HFF-Myc (cell line): ENCODE results near the gene COL4A1.

ENCODE experiments used
- DNase-seq: peaks from one replicate; pipeline ENCODE4 v3.0.0-alpha.2; 2011; ENCODE audit warnings: low read depth; ENCODE audit errors: extremely low read depth
- H3K4me3 ChIP-seq: replicated peaks from 2 replicates; pipeline ENCODE4 v1.5.1; 2011; ENCODE audit warnings: low read depth, mild to moderate bottlenecking, control low read depth, low read length
- CTCF ChIP-seq: IDR thresholded peaks from 2 replicates; pipeline ENCODE4 v1.5.1; 2012; ENCODE audit warnings: mild to moderate bottlenecking, low read depth, low read length, control low read depth; ENCODE audit errors: missing control alignments

COL4A1 gene

GRCh38 chr13:110131424-110131823 lies 175.5 kb downstream of the COL4A1 start:
- TF ChIP-seq CTCF: no peak
- no peak overlapping the region for H3K4me3 ChIP-seq
- no peak for DNase-seq

DNA sequence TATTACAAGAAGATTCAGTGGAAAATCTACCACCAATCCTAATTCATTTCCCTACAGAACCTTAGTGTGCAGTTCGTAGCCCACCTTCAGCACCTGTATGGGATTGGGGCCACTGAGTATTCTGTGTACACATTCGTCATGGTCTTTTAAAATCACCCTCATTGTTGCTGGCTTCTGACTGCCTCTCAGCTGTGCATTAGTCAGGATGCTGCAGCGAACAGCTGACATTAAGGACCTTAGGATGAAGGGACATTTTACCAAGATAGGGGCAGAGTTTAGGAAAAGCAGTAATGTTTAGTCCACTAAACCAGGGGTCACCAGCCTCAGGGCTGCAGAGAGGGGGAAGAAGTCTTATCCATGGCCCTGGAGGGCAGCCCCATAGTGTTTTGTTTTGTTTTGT lies 176.5 kb downstream of the COL4A1 start:
- no peak for TF ChIP-seq CTCF
- no peak overlapping the region for H3K4me3 ChIP-seq
- no peak for DNase-seq

- DNase-seq: no peak
- TF ChIP-seq CTCF: no peak
Observed at GRCh38 chr13:110129539-110130186, 177.3 kb downstream of the COL4A1 start.

GRCh38 chr13:110129076-110129475 lies 177.9 kb downstream of the COL4A1 start:
- H3K4me3 ChIP-seq: no peak overlapping the region
- no peak for TF ChIP-seq CTCF
- DNase-seq: no peak

More at GRCh38 chr13:110129539-110130186, 177.3 kb downstream of the COL4A1 start:
- no peak overlapping the region for H3K4me3 ChIP-seq

DNA sequence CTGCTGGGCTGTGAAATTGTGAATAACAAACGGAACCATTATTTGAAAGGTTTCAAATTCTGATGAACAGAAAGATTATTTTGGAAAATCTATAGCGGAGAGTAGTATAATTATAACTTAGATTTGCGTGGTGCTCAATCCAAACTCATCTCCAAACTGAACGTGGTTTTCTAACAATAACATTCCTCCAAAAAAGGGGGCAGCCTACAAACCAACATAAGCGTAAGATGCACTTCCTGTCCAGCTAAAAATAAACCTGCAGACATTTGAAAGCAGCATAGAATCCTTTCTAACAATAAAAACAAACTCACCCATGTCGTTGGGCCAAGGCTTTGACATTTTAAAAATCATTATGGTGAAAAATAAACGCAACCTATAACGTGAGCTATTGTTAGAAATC lies 178.4 kb downstream of the COL4A1 start:
- H3K4me3 ChIP-seq: no peak overlapping the region
- no peak for TF ChIP-seq CTCF
- no peak for DNase-seq

GRCh38 chr13:110127986-110128511 lies 178.9 kb downstream of the COL4A1 start:
- TF ChIP-seq CTCF: no peak
- no peak for DNase-seq
- H3K4me3 ChIP-seq: no peak overlapping the region
